Lung (tissue), 12 donors: ENCODE data around the gene WNT4. TPM values are rescaled to one million over a fixed set of nuclear protein-coding genes. Genes with fewer than 3 reads are reported as not detected.

Source experiments
- ATAC-seq: fragments of 200-7000 bp; cut with Tn5 transposase; one replicate; pipeline ENCODE4 v1.9.1; 2020; ENCODE audit warnings: moderate number of reproducible peaks; ENCODE audit not compliant: insufficient read depth, low FRiP score
- DNase-seq, 3 donors: peaks; one replicate each; pipeline ENCODE4 v3.0.0-alpha.2; 2013 to 2017
- H3K27ac ChIP-seq, 2 donors: one replicate each; pipeline ENCODE4 v1.5.1; 2013; ENCODE audit warnings: mild to moderate bottlenecking in 2 of 2, moderate library complexity in 2 of 2, control low read depth in 1 of 2, inconsistent platforms in 1 of 2, low read depth in 1 of 2, low read length in 1 of 2
- H3K27me3 ChIP-seq, 3 donors: one replicate each; pipeline ENCODE4 v1.5.1; 2013; ENCODE audit warnings: low read length in 2 of 3; ENCODE audit not compliant: control insufficient read depth in 3 of 3, insufficient read depth in 3 of 3
- H3K36me3 ChIP-seq, 4 donors: one replicate each; pipeline ENCODE4 v1.5.1; 2013; ENCODE audit warnings: low read length in 4 of 4, mild to moderate bottlenecking in 1 of 4, moderate library complexity in 1 of 4; ENCODE audit not compliant: control insufficient read depth in 4 of 4, insufficient read depth in 4 of 4
- H3K4me1 ChIP-seq, 5 donors: one replicate each; pipeline ENCODE4 v1.5.1; 2013; ENCODE audit warnings: low read length in 5 of 5, mild to moderate bottlenecking in 2 of 5, moderate library complexity in 1 of 5; ENCODE audit not compliant: control insufficient read depth in 5 of 5, insufficient read depth in 5 of 5
- H3K4me3 ChIP-seq: one replicate; pipeline ENCODE4 v1.5.1; 2013; ENCODE audit warnings: mild to moderate bottlenecking, control low read depth, moderate library complexity
- H3K9ac ChIP-seq, 2 donors: one replicate each; pipeline ENCODE4 v1.5.1; 2013; ENCODE audit warnings: low read length in 2 of 2, control low read depth in 1 of 2; ENCODE audit not compliant: insufficient read depth in 1 of 2
- H3K9me3 ChIP-seq, 4 donors: one replicate each; pipeline ENCODE4 v1.5.1; 2013; ENCODE audit warnings: low read length in 3 of 4, mild to moderate bottlenecking in 1 of 4, moderate library complexity in 1 of 4; ENCODE audit not compliant: control insufficient read depth in 4 of 4, insufficient read depth in 3 of 4
- CTCF ChIP-seq: IDR thresholded peaks from 2 replicates; pipeline ENCODE4 v1.5.1; 2012; ENCODE audit warnings: mild to moderate bottlenecking; ENCODE audit errors: control extremely low read depth, extremely low read depth
- WGBS, 2 donors: extraction: QIAGEN DNeasy Blood & Tissue Kit; methylation state at CpG; one replicate each; pipeline ENCODE4 v1.1.7; 2013; 5-methylcytosine and 5-hydroxymethylcytosine counted together
- polyA plus RNA-seq, 2 donors: library from polyadenylated mRNA; stranded (reverse); fragments of 200-250 nt; gene quantifications; one replicate each; pipeline ENCODE4 v1.2.1, GENCODE V29; 2013
- total RNA-seq, 2 donors: library from RNA; depleted of rRNA in 1 of 2; stranded (reverse); fragments of >200 nt in 1 of 2; gene quantifications; one replicate each; pipeline ENCODE4 v1.2.1, GENCODE V29; 2014 to 2021
- donor health status: control.
- donor health status: control.
- donor health status: Bipolar disorder and iron deficiency.
- donor health status: healthy.
- donor health status: DM: yes; HTN: yes; CAD: no.

The WNT4 gene
- total and polyA plus RNA-seq, 4 donors = 0.94 to 4.2 (median 2.2) TPM

DNA sequence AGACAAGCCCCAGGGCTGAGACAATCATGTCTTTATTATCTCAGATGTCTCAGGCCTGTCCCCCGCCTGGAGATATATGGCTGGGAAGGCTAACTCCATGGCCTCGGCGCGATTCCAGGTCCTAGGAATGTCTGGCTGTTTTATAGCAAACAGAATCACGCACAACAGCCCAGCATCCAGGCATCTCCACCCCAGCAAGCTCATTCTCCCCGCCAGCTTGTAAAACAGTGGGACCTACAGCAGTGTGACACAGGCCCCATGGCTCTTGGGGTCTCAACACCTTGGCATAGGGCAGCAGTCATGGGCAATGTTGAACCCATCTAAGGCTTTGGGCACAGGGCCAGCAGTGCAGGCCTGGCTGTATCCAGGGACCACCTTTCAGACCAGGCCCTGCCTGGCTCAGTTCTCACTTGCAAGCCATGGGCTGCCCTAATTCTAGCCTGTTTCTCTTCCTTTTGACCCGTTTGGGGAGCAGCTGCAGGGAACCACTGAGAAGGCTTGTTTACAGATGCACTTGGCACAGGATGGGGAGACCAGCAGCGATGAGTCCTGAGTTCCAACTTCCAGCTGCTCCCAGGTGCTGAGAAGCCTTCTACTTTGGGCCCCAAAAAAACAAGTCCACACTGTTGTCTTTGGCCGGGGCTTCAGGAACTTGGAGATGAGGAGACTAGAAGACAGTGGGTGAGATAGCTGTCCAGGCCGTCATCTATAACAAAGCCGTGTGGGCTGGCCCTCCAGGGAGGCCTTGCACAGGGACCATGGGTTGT is 34.4 kb downstream of the WNT4 start:
- Histone ChIP-seq H3K36me3 (peaks cover 0 to 21% (median 8%) of the 10 kb centered on the region in 4 donors), H3K27me3 (no peaks in the 10 kb centered on the region), H3K27ac (no peak overlapping the region), H3K9ac (no peak overlapping the region), H3K9me3 (no peaks in the 10 kb centered on the region), H3K4me1 (peaks cover 0 to 10% (median 4%) of the 10 kb centered on the region in 5 donors), H3K4me3 (no peak overlapping the region)
- ATAC-seq (no peak), DNase-seq (peak in 1 of 3 donors; percentile 29)
- no peak for TF ChIP-seq CTCF
- 72 to 82% methylated on average over 11 of the region's 11 CpGs for WGBS, 2 donors

DNA sequence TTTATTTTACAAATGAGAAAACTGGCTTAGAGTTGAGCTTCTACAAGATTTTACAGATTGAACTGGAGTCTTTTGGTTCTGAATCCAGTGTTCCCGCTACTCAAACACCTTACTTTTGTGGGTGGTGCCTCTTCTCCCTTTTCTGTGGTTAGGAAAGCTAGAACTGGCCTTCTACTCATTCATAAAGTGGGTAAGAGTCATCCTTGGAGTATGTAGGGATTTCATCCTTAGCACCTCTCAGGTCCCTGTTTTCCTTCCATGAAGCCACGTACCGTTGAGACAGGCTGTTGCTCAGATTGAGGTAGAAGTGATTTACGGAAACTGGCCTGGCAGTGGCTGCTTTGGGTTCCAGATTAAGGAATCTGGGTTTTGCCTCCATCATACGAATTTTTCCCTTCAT is 35.8 kb downstream of the WNT4 start:
- ATAC-seq = no peak
- no peak for TF ChIP-seq CTCF
- H3K9ac ChIP-seq = no peak overlapping the region
- DNase-seq = no peak
- WGBS, 2 donors = 89 to 92% methylated on average over 5 of the region's 5 CpGs
- H3K36me3 ChIP-seq = peaks cover 0 to 13% (median 5%) of the 10 kb centered on the region in 4 donors
- H3K27me3 ChIP-seq = no peaks in the 10 kb centered on the region
- no peak overlapping the region for H3K27ac ChIP-seq
- H3K4me1 ChIP-seq = peaks cover 0 to 10% (median 4%) of the 10 kb centered on the region in 5 donors
- no peaks in the 10 kb centered on the region for H3K9me3 ChIP-seq
- no peak overlapping the region for H3K4me3 ChIP-seq

- Histone ChIP-seq H3K9ac (no peak overlapping the region), H3K27ac (no peak overlapping the region), H3K4me3 (no peak overlapping the region), H3K9me3 (no peaks in the 10 kb centered on the region), H3K36me3 (peaks cover 0 to 13% (median 5%) of the 10 kb centered on the region in 4 donors), H3K27me3 (no peaks in the 10 kb centered on the region), H3K4me1 (peaks cover 0 to 10% (median 5%) of the 10 kb centered on the region in 5 donors)
- peak; percentile 62 for TF ChIP-seq CTCF
- 65 to 74% methylated on average over 5 of the region's 5 CpGs for WGBS, 2 donors
- DNase-seq = peak in 2 of 3 donors; percentile 62 to 71
- peak; percentile 37 for ATAC-seq
Observed at GRCh38 chr1:22105611-22106207, 37.2 kb downstream of the WNT4 start.
